NCI-H187 treated with DMSO at 0.1 percent for 48 hours (cell line): ENCODE measurements around the gene OR6M1.

Source experiments
- DNase-seq: peaks from one replicate; lab custom pipeline; 2025; lab: John Stamatoyannopoulos, UW

Gene OR6M1

DNA sequence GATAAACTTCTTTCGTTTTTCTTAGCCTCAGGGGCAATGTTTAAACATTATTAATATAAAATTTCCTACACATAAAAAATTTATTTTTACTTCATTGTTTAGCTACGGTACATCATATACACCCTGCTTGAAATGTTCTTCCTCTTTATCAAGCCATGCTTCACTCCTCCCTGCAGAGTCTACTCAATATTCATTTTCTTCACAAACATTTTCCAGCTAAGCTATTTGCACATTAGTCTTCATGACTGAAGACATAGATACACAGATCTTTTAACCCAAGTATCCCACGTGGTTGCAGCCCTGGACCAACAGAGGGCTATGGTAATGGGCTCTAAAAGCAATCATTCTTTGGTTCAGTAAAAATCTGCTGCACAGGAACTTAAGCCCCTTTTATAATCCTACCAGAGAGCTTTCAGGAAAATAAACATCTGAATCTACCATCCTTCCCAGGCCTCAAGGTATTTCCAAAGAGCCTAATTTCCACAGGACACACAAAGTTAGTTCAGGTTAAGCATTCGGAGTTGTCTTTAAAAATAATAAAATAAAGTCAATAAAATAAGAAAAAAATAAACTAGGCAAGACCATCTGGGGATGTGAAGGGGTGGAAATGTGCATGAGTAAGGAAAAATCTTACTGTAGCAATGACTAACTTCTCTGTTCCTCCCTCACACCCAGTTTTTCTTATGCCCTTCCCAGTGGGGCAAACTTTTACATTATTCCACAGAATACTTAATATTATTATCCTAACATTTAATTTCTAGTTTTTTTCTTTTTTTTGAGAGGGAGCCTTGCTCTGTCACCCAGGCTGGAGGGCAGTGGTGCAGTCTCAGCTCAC is 30.2 kb downstream of the OR6M1 start:
- DNase-seq: no peak

DNA sequence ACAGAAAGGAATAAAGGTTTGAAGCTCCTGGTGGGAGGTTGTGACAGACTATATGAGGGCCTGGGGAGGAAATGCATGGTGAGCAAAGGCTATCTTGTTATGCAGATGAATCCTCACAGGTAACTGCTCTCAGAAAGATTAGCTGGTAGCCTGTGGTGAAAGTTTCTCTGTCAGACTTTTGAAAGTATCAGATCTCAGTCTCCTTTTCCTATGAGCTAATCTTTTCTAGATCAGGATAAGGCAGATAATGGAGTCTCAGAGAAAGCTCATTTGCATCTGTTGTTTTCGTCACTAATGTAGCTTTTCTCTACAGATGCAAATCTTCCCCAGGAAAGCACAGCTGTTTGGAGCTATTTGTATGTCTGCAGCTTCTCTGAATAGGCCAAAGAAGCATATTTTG is 30.9 kb downstream of the OR6M1 start:
- DNase-seq: no peak

DNA sequence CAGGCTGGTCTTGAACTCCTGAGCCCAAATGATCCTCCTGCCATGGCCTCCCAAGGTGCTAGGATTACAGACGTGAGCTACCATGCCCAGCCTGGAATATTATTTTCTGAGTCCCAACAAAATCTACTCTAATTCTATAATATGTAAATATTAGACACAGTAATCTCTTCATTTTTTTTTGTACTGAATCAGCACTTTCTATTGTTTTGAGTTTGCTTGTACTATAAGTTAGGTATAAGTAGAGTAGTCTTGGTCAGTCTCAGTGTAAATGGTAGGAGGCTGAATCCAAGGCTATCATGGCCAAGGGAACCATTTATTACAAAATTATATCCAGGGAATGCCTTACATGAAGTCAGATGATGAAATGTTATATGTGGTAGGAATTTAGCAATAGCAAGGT is 32.2 kb downstream of the OR6M1 start:
- no peak for DNase-seq

DNA sequence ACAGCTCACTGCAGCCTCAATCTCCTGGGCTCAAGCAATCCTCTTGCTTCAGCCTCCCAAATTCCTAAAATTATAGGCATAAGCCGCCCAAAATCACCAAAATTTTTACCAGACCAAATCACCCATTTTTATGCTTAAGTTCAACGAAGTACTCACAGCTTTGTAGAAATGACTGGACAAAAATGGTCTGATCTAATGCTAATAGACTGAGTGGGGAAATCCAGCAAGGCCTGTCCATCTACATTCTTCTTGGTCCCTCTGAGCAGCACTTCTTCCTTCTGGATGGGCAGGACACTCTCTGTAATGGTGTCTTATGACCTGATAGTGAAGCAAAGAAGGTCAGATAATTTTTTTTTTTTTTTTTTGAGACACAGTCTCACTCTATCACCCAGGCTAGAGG is 33.1 kb downstream of the OR6M1 start:
- DNase-seq: no peak

DNA sequence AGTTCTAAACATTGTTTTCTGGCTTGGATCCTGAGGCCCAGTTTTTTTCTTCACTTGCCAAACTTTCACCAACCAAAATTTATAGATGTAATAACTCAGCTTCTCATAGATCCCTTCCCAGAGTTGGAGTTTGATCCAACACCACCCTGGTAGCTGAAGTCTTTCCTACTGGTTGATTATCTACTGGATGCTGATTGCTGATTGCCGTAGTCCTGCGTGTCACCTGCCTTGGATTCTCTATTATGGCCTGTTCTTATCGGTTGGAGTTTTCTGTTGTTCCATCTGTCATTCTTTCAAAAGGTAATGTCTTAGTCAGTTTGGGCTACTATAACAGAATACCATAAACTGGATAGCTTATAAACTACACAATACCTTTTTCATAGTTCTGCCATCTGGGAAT is 34.5 kb downstream of the OR6M1 start:
- no peak for DNase-seq

DNA sequence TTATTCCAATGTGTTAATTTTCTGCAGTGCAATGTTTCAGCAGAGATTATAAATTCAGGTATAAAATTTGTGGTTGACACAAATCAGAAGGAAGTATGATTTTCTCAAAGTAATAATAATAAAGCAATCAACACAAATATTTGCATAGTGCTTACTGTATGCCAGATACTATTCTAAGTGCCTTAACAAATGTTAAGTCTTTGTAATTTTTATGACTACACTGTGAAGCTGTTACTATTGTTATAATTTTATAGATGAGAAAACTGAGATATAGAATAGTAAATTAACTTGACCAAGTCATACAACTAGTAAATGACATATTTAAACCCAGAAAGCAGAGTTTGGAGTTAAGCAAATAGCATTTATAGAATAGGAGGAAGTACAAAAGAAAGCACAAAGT is 35.4 kb downstream of the OR6M1 start:
- no peak for DNase-seq

DNA sequence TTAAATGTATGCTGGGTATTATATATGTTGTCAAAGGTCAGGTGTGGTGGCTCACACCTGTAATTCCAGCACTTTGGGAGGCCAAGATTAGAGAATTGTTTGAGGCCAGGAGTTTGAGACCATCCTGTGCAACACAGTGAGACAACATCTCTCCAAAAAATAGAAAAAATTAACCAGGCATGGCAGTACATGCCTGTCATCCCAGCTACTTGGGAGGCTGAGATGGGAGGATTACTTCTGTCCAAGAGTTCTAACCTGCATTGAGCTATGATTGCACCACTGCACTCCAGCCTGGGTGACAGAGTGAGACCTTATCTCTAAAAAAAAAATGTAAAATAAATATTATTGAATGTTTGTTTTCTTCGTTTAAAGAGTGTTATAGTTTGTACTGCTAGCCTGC is 40.5 kb downstream of the OR6M1 start:
- no peak for DNase-seq

DNA sequence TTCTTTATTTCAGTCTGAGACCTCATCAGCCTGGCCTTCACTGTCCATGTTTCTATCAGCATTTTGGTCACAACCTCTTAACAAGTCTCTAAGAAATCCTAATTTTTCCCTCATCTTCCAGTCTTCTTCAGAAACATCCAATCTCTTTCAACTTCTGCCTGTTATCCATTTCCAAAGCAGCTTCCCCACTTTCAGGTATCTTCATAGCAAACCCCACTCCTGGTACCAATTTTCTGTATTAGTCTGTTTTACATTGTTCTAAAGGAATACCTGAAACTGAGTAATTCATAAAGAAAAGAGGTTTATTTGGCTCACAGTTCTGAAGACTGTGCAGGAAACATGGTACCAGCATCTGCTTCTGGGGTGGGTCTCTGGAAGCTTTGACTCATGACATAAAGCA is 43.7 kb downstream of the OR6M1 start:
- no peak for DNase-seq

DNA sequence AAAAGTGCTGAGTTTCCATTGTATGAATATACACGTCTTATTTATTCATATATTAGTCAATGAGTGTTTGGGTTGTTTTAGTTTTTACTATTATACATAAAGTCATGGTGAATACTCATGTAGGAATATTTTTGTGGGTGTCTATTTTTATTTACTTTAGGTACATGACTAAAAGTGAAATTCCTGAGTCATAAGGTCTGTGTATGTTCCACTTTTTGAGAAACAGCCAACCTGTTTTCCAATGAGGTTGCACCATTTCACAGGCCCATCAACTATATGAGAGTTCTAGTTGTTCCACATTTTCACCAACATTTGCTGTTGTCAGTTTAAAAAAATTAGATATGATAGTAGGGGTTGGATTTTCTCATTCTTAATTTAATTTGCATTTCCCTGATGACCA is 45.3 kb downstream of the OR6M1 start:
- no peak for DNase-seq

DNA sequence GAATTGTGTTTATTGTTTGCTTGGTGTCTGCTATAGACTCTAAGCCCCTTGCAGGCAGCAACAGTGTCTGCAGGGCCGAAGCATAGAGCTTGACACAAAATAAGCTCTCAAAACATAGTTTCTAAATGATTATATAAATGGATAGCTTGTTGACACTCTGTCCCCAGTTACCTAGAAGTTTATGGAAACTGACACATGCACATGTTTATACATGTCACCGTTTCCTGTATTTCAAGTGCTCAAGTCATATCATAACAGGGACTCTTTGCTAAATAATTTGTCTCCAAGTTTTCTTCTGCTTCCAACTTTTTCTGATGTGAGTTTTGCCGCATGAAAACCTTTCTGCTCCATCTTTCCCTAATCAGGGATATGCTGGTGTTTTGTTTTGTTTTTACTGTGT is 48.2 kb downstream of the OR6M1 start:
- no peak for DNase-seq

DNA sequence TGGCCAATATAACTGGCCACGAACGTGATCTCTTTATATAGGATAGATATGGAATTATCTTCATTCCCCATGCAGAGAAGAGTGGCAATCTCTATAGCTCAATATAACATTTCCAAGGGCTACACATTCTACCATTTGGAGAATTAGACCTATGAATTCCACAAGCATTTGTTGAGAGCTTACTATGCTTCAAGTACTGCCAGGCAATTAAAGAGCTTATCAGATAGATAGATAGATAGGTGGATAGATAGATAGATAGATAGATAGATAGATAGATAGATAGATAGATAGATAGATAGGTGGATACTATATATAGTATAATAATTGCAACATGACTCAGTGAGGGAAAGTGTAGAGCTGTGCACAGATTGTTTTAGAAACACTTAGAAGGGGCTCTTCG is 50.3 kb downstream of the OR6M1 start:
- DNase-seq: no peak
